ENCODE measurements around the gene PARK7.

PARK7 gene

DNA sequence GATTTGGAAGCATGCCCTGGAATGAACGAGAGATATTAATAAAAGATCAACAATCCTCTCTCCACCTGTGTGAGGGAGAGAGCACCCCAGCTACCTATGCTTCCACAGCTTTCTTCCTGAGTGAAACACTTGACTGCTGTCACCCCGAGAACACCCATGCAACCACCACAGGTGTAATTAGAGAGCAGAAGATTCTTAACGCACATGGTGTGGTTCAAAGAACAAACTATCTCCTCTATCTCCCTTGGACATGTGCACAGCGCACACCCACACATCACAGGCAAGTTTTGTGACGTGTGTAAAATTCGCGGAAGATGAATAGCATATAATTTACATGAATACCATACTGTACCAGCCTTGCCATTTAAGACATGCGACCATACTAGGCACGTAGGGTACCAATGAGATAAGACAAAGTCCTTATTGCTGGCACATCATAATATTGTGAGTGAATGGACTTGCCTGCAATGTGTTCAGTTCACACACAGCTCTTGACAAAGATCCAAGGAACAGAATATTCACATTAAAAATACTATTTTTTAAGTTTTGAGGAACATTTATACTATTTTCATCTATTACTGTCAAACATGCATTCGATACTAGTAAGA, 53.0 kb downstream of the PARK7 start:
- H3K36me3 ChIP-seq (replicated peaks in 1 of 2; ENCODE audit: control insufficient read depth in 2 of 2, insufficient read depth in 2 of 2, low read length in 2 of 2), result peaks cover 21 to 53% of the 10 kb centered on the region in 2 donors
- H3K23ac ChIP-seq (ENCODE audit: low read depth, low read length, poor library complexity), result no peak overlapping the region
- H3K14ac ChIP-seq (ENCODE audit: low read length), result no peak overlapping the region
- H4K8ac ChIP-seq (ENCODE audit: low read depth, low read length), result no peak overlapping the region
- DNase-seq (ENCODE audit: low spot score), result no peak
- H4K91ac ChIP-seq (ENCODE audit: low read depth, low read length, poor library complexity), result no peak overlapping the region
- H2BK15ac ChIP-seq (ENCODE audit: low read length), result no peak overlapping the region
- H2BK120ac ChIP-seq (ENCODE audit: low read depth, low read length), result no peak overlapping the region
- no peak overlapping the region for H3K4me2 ChIP-seq (ENCODE audit: insufficient read depth, low read length, poor library complexity, severe bottlenecking)
- H3K27me3 ChIP-seq (ENCODE audit: control insufficient read depth in 3 of 3, insufficient read depth in 3 of 3, low read depth in 1 of 3, low read length in 3 of 3), result no peaks in the 10 kb centered on the region
- no peak overlapping the region for H2BK5ac ChIP-seq (ENCODE audit: low read length)
- H3K27ac ChIP-seq (replicated peaks; ENCODE audit: low read length), result no peak overlapping the region
- H3K4me3 ChIP-seq (ENCODE audit: low read length in 2 of 2), result no peak overlapping the region
- H3K79me1 ChIP-seq (ENCODE audit: low read depth, low read length), result peaks cover 2% of the 10 kb centered on the region
- H2AFZ ChIP-seq (ENCODE audit: low read length), result no peak overlapping the region
- H2AK5ac ChIP-seq (ENCODE audit: low read depth, low read length), result no peak overlapping the region
- H3K9me3 ChIP-seq (replicated peaks in 1 of 2; ENCODE audit: control insufficient read depth in 2 of 2, insufficient read depth in 1 of 2, low read depth in 1 of 2, low read length in 2 of 2), result no peaks in the 10 kb centered on the region
- no CpG with 5 or more reads among the region's 10 CpGs for WGBS, 2 donors (ENCODE audit: extremely low coverage in 2 of 2, insufficient read length in 2 of 2, insufficient replicate concordance in 1 of 2)
- no peak overlapping the region for H3K4ac ChIP-seq (ENCODE audit: low read length)
- H2BK12ac ChIP-seq (ENCODE audit: low read length), result no peak overlapping the region
- H3K9ac ChIP-seq (ENCODE audit: low read depth, low read length, poor library complexity), result no peak overlapping the region
- H3K4me1 ChIP-seq (ENCODE audit: control insufficient read depth in 2 of 2, insufficient read depth in 1 of 2, low read depth in 1 of 2, low read length in 2 of 2), result peaks cover 9 to 33% of the 10 kb centered on the region in 2 donors
- no peak overlapping the region for H3K18ac ChIP-seq (ENCODE audit: low read length)

DNA sequence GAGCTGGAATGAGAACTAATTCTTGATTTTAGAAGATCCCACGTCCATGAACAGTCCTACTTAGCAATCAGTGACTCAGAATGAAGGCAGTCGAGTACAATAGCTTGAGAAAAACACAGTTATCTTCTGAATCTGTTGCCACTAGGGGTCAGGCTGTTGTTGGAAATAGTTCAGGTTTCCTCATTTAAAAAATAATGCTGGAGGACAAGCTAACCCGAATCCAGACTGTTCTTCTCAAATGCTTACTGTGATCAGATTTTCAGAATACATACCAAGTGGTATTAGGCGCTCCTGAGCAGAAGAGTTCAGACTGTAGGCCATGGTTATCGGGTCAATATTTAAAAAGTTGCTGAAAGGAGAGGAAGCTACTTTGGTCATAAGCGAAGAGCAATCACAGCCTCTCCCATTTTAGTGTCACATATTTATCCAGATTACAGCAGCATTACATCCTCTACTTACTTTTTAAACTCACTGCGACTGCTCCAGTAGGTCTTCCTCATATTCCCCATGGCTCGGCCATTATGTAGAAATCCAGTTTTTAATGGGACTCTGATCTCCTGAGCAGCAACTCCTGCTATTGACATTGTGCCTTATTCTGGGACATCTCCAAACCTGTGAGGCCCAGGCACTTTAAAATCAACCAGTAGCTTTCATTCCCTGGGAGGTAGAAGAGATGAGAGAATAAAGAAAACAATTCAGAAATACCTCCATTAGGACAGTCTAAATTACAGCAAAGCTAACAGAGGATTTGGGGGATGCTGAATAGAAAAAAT, 53.7 kb downstream of the PARK7 start:
- Histone ChIP-seq H3K14ac (ENCODE audit: low read length) (no peak overlapping the region), H3K27ac (replicated peaks; ENCODE audit: low read length) (peak overlapping the region; percentile 13), H4K8ac (ENCODE audit: low read depth, low read length) (no peak overlapping the region), H3K4ac (ENCODE audit: low read length) (no peak overlapping the region), H2AFZ (ENCODE audit: low read length) (no peak overlapping the region), H3K4me3 (ENCODE audit: low read length in 2 of 2) (no peak overlapping the region), H3K4me1 (ENCODE audit: control insufficient read depth in 2 of 2, insufficient read depth in 1 of 2, low read depth in 1 of 2, low read length in 2 of 2) (peaks cover 9 to 39% of the 10 kb centered on the region in 2 donors), H3K9me3 (replicated peaks in 1 of 2; ENCODE audit: control insufficient read depth in 2 of 2, insufficient read depth in 1 of 2, low read depth in 1 of 2, low read length in 2 of 2) (no peaks in the 10 kb centered on the region), H3K4me2 (ENCODE audit: insufficient read depth, low read length, poor library complexity, severe bottlenecking) (no peak overlapping the region), H2AK5ac (ENCODE audit: low read depth, low read length) (no peak overlapping the region), H2BK15ac (ENCODE audit: low read length) (no peak overlapping the region), H3K9ac (ENCODE audit: low read depth, low read length, poor library complexity) (no peak overlapping the region), H3K27me3 (ENCODE audit: control insufficient read depth in 3 of 3, insufficient read depth in 3 of 3, low read depth in 1 of 3, low read length in 3 of 3) (no peaks in the 10 kb centered on the region), H3K36me3 (replicated peaks in 1 of 2; ENCODE audit: control insufficient read depth in 2 of 2, insufficient read depth in 2 of 2, low read length in 2 of 2) (peaks cover 21 to 47% of the 10 kb centered on the region in 2 donors), H2BK120ac (ENCODE audit: low read depth, low read length) (no peak overlapping the region), H4K91ac (ENCODE audit: low read depth, low read length, poor library complexity) (no peak overlapping the region), H2BK12ac (ENCODE audit: low read length) (no peak overlapping the region), H3K79me1 (ENCODE audit: low read depth, low read length) (peaks cover 2% of the 10 kb centered on the region), H2BK5ac (ENCODE audit: low read length) (no peak overlapping the region), H3K23ac (ENCODE audit: low read depth, low read length, poor library complexity) (no peak overlapping the region), H3K18ac (ENCODE audit: low read length) (no peak overlapping the region)
- no CpG with 5 or more reads among the region's 8 CpGs for WGBS, 2 donors (ENCODE audit: extremely low coverage in 2 of 2, insufficient read length in 2 of 2, insufficient replicate concordance in 1 of 2)
- DNase-seq (ENCODE audit: low spot score), result no peak

DNA sequence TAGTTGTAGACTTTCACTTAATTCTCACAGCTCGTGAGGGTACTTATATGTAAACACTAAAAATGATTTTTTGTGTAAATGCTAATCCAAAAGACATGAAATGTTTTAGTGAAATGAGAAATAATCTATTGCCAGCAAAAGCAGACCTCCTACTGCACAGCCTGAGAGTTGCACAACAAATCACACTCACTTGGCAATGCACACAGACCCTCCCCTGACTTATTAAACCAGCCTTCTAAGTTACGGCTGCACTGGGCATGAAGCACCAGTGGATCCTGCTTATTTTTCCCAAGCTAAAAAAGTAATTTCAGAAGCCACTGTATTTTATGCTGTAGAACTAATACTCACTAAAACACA, 54.3 kb downstream of the PARK7 start:
- no peak overlapping the region for H3K27ac ChIP-seq (replicated peaks; ENCODE audit: low read length)
- no peak overlapping the region for H3K4me3 ChIP-seq (ENCODE audit: low read length in 2 of 2)
- H3K36me3 ChIP-seq (replicated peaks in 1 of 2; ENCODE audit: control insufficient read depth in 2 of 2, insufficient read depth in 2 of 2, low read length in 2 of 2), result peaks cover 21 to 41% of the 10 kb centered on the region in 2 donors

DNA sequence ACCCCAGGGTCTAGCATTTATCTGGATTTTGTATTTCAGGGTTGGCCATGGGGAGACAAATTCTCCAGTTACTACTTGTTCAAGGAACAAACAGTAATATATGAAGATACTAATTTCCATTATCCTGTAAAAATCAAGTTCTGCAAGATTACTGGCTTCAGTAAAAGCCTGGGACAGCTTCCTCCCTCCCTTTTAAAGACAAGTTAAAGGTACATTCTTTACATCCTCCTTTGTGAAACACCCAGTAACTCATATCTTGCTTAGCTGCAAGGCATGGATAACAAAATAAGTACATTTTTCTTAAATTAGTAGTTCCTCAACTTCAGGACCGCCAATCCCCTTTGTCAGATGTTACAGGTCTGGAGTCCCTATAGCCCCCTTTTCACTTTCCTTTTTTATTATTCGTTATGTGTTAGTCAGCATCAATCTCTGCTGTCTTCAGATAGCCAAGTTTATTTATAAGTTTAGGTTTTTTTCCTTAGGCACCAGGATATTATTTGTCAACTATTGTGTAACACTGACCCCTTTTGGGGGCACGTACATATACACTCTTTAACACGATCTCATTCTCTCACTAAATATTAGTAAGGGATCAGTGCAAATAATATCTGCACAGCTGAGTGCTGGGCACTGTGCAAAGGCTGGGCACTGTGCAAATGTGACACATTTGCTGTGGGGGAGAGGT, 54.8 kb downstream of the PARK7 start:
- no peaks in the 10 kb centered on the region for H3K9me3 ChIP-seq (replicated peaks in 1 of 2; ENCODE audit: control insufficient read depth in 2 of 2, insufficient read depth in 1 of 2, low read depth in 1 of 2, low read length in 2 of 2)
- no peaks in the 10 kb centered on the region for H3K27me3 ChIP-seq (ENCODE audit: control insufficient read depth in 3 of 3, insufficient read depth in 3 of 3, low read depth in 1 of 3, low read length in 3 of 3)
- H3K4me1 ChIP-seq (ENCODE audit: control insufficient read depth in 2 of 2, insufficient read depth in 1 of 2, low read depth in 1 of 2, low read length in 2 of 2), result peaks cover 9 to 39% of the 10 kb centered on the region in 2 donors
- no peak overlapping the region for H2BK120ac ChIP-seq (ENCODE audit: low read depth, low read length)
- no peak overlapping the region for H3K27ac ChIP-seq (replicated peaks; ENCODE audit: low read length)
- no peak overlapping the region for H2AK5ac ChIP-seq (ENCODE audit: low read depth, low read length)
- H2AFZ ChIP-seq (ENCODE audit: low read length), result no peak overlapping the region
- H3K18ac ChIP-seq (ENCODE audit: low read length), result no peak overlapping the region
- no peak overlapping the region for H3K4me3 ChIP-seq (ENCODE audit: low read length in 2 of 2)
- no peak overlapping the region for H4K91ac ChIP-seq (ENCODE audit: low read depth, low read length, poor library complexity)
- no peak overlapping the region for H3K23ac ChIP-seq (ENCODE audit: low read depth, low read length, poor library complexity)
- WGBS, 2 donors (ENCODE audit: extremely low coverage in 2 of 2, insufficient read length in 2 of 2, insufficient replicate concordance in 1 of 2), result no CpG with 5 or more reads among the region's 4 CpGs
- peaks cover 21 to 35% of the 10 kb centered on the region in 2 donors for H3K36me3 ChIP-seq (replicated peaks in 1 of 2; ENCODE audit: control insufficient read depth in 2 of 2, insufficient read depth in 2 of 2, low read length in 2 of 2)
- no peak overlapping the region for H2BK15ac ChIP-seq (ENCODE audit: low read length)
- peaks cover 2% of the 10 kb centered on the region for H3K79me1 ChIP-seq (ENCODE audit: low read depth, low read length)
- H3K14ac ChIP-seq (ENCODE audit: low read length), result no peak overlapping the region
- no peak for DNase-seq (ENCODE audit: low spot score)
- no peak overlapping the region for H3K9ac ChIP-seq (ENCODE audit: low read depth, low read length, poor library complexity)
- no peak overlapping the region for H4K8ac ChIP-seq (ENCODE audit: low read depth, low read length)
- no peak overlapping the region for H3K4ac ChIP-seq (ENCODE audit: low read length)
- no peak overlapping the region for H3K4me2 ChIP-seq (ENCODE audit: insufficient read depth, low read length, poor library complexity, severe bottlenecking)
- H2BK5ac ChIP-seq (ENCODE audit: low read length), result no peak overlapping the region
- no peak overlapping the region for H2BK12ac ChIP-seq (ENCODE audit: low read length)

More for the DNA sequence above, 54.3 kb downstream of the PARK7 start:
- Histone ChIP-seq H3K18ac (ENCODE audit: low read length) (no peak overlapping the region), H2BK15ac (ENCODE audit: low read length) (no peak overlapping the region), H2BK5ac (ENCODE audit: low read length) (no peak overlapping the region), H2AK5ac (ENCODE audit: low read depth, low read length) (no peak overlapping the region), H3K4ac (ENCODE audit: low read length) (no peak overlapping the region), H3K9me3 (replicated peaks in 1 of 2; ENCODE audit: control insufficient read depth in 2 of 2, insufficient read depth in 1 of 2, low read depth in 1 of 2, low read length in 2 of 2) (no peaks in the 10 kb centered on the region), H4K91ac (ENCODE audit: low read depth, low read length, poor library complexity) (no peak overlapping the region), H3K79me1 (ENCODE audit: low read depth, low read length) (peaks cover 2% of the 10 kb centered on the region), H2BK12ac (ENCODE audit: low read length) (no peak overlapping the region), H3K14ac (ENCODE audit: low read length) (no peak overlapping the region), H3K4me1 (ENCODE audit: control insufficient read depth in 2 of 2, insufficient read depth in 1 of 2, low read depth in 1 of 2, low read length in 2 of 2) (peaks cover 9 to 39% of the 10 kb centered on the region in 2 donors), H2BK120ac (ENCODE audit: low read depth, low read length) (no peak overlapping the region), H3K9ac (ENCODE audit: low read depth, low read length, poor library complexity) (no peak overlapping the region), H3K23ac (ENCODE audit: low read depth, low read length, poor library complexity) (no peak overlapping the region), H4K8ac (ENCODE audit: low read depth, low read length) (no peak overlapping the region), H2AFZ (ENCODE audit: low read length) (no peak overlapping the region), H3K27me3 (ENCODE audit: control insufficient read depth in 3 of 3, insufficient read depth in 3 of 3, low read depth in 1 of 3, low read length in 3 of 3) (no peaks in the 10 kb centered on the region), H3K4me2 (ENCODE audit: insufficient read depth, low read length, poor library complexity, severe bottlenecking) (no peak overlapping the region)
- DNase-seq (ENCODE audit: low spot score), result no peak
- no CpG with 5 or more reads among the region's 2 CpGs for WGBS, 2 donors (ENCODE audit: extremely low coverage in 2 of 2, insufficient read length in 2 of 2, insufficient replicate concordance in 1 of 2)
